ENCODE measurements around the gene GALNTL6. TPM values are rescaled to one million over a fixed set of nuclear protein-coding genes. Genes with fewer than 3 reads are reported as not detected.

GALNTL6 gene
- polyA plus RNA-seq, 1 donor from 2014 or later, result 14.9 TPM

DNA sequence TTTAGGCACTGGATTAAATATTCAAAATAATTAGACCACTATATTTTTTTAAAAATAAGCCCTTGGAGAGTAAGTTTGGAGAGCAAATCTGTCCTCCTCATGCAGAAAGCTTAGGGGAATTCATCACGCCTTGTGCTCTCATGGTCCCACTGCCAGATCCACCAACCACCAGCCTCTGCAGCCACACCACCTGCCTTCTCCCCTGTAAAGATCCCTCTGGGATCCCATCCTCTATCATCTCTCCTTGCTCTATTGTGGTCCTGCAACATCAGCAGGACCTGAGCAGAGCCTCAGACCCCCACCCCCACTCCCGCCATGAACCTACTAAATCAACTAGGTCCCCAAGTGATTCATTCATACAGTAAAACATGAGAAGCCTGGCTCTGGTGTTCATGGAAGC is 872.8 kb downstream of the GALNTL6 start:
- Histone ChIP-seq H2AFZ (ENCODE audit: low read depth, low read length) (no peak overlapping the region), H3K4me2 (ENCODE audit: low read length) (no peak overlapping the region), H3K27me3 (ENCODE audit: insufficient read depth, low read depth, low read length) (no peaks in the 10 kb centered on the region)

GRCh38 chr4:172688534-172688933 is 875.3 kb downstream of the GALNTL6 start:
- Histone ChIP-seq H3K4me2 (ENCODE audit: low read length) (no peak overlapping the region), H3K9me2 (ENCODE audit: insufficient read depth, low read length) (no peaks in the 10 kb centered on the region), H3K4me3 (ENCODE audit: low read length) (no peak overlapping the region), H3K9ac (ENCODE audit: low read length) (no peak overlapping the region), H4K20me1 (ENCODE audit: insufficient read depth) (no peaks in the 10 kb centered on the region), H3K27me3 (ENCODE audit: insufficient read depth, low read depth, low read length) (no peaks in the 10 kb centered on the region), H3K79me2 (replicated peaks; ENCODE audit: insufficient read depth, low read length) (no peaks in the 10 kb centered on the region), H3K9me3 (ENCODE audit: low read length) (no peaks in the 10 kb centered on the region), H2AFZ (ENCODE audit: low read depth, low read length) (no peak overlapping the region), H3K27ac (ENCODE audit: low read length) (no peak overlapping the region), H3K36me3 (ENCODE audit: insufficient read depth, low read length) (no peaks in the 10 kb centered on the region), H3F3A (ENCODE audit: insufficient read depth, low read length, poor library complexity, severe bottlenecking) (no peaks in the 10 kb centered on the region)
- TF ChIP-seq RAD21 (conservative IDR thresholded peaks at IDR 0.05), result no peak
- no peak for TF ChIP-seq MXI1 (conservative IDR thresholded peaks at IDR 0.05; ENCODE audit: poor library complexity, severe bottlenecking)
- no peak for TF ChIP-seq POLR2AphosphoS5 (IDR thresholded peaks at IDR 0.05)
- no peak for TF ChIP-seq CTCF (IDR thresholded peaks at IDR 0.05; ENCODE audit: poor library complexity, severe bottlenecking)
- no peak for TF ChIP-seq TAF1 (IDR thresholded peaks at IDR 0.05; ENCODE audit: low read depth)
- no peak for TF ChIP-seq REST (IDR thresholded peaks at IDR 0.05; ENCODE audit: borderline replicate concordance)
- no peak for TF ChIP-seq EZH2 (IDR thresholded peaks at IDR 0.05; ENCODE audit: borderline replicate concordance, insufficient read depth, low read length, poor library complexity, severe bottlenecking)

More for the DNA sequence above, 872.8 kb downstream of the GALNTL6 start:
- Histone ChIP-seq H3K9me2 (ENCODE audit: insufficient read depth, low read length) (no peaks in the 10 kb centered on the region), H3K9me3 (ENCODE audit: low read length) (no peaks in the 10 kb centered on the region), H3K79me2 (replicated peaks; ENCODE audit: insufficient read depth, low read length) (no peaks in the 10 kb centered on the region), H3K9ac (ENCODE audit: low read length) (no peak overlapping the region), H3F3A (ENCODE audit: insufficient read depth, low read length, poor library complexity, severe bottlenecking) (no peaks in the 10 kb centered on the region), H3K4me3 (ENCODE audit: low read length) (no peak overlapping the region), H3K27ac (ENCODE audit: low read length) (no peak overlapping the region), H3K36me3 (ENCODE audit: insufficient read depth, low read length) (no peaks in the 10 kb centered on the region), H4K20me1 (ENCODE audit: insufficient read depth) (no peaks in the 10 kb centered on the region)
- no peak for TF ChIP-seq MXI1 (conservative IDR thresholded peaks at IDR 0.05; ENCODE audit: poor library complexity, severe bottlenecking)
- TF ChIP-seq RAD21 (conservative IDR thresholded peaks at IDR 0.05), result no peak
- TF ChIP-seq TAF1 (IDR thresholded peaks at IDR 0.05; ENCODE audit: low read depth), result no peak
- no peak for TF ChIP-seq EP300 (conservative IDR thresholded peaks at IDR 0.05; ENCODE audit: poor library complexity, severe bottlenecking)
- TF ChIP-seq CTCF (IDR thresholded peaks at IDR 0.05; ENCODE audit: poor library complexity, severe bottlenecking), result no peak
- no peak for TF ChIP-seq POLR2AphosphoS5 (IDR thresholded peaks at IDR 0.05)
- TF ChIP-seq EZH2 (IDR thresholded peaks at IDR 0.05; ENCODE audit: borderline replicate concordance, insufficient read depth, low read length, poor library complexity, severe bottlenecking), result no peak
- no peak for TF ChIP-seq SMC3 (conservative IDR thresholded peaks at IDR 0.05; ENCODE audit: poor library complexity)
- TF ChIP-seq REST (IDR thresholded peaks at IDR 0.05; ENCODE audit: borderline replicate concordance), result no peak
